ENCODE data around the gene LLGL1.

Gene LLGL1

DNA sequence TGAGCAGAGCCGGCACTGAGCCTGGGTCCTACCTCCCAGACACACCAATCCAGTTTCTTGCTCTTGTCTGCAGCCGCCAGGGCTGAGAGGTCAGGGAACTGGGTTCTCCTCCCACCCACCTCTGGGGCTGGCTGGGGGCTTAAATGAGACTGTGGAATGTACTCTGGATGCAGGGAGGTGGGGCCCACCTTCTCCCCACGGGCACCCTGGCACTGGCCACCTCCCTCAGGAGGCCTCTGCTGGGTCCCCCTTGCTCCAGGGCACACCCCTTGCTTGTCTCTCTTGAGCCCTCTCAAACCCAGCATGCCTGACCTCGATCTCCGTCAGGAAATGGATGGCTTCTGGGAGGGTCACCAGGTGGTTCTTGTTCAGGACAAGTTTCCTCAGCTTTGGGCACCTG lies 26.7 kb downstream of the LLGL1 start:
- no peak for ATAC-seq
- TF ChIP-seq, protein P1, sequence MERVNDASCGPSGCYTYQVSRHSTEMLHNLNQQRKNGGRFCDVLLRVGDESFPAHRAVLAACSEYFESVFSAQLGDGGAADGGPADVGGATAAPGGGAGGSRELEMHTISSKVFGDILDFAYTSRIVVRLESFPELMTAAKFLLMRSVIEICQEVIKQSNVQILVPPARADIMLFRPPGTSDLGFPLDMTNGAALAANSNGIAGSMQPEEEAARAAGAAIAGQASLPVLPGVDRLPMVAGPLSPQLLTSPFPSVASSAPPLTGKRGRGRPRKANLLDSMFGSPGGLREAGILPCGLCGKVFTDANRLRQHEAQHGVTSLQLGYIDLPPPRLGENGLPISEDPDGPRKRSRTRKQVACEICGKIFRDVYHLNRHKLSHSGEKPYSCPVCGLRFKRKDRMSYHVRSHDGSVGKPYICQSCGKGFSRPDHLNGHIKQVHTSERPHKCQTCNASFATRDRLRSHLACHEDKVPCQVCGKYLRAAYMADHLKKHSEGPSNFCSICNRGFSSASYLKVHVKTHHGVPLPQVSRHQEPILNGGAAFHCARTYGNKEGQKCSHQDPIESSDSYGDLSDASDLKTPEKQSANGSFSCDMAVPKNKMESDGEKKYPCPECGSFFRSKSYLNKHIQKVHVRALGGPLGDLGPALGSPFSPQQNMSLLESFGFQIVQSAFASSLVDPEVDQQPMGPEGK (CRISPR knock-in tag; IDR thresholded peaks at IDR 0.05; ENCODE audit: borderline replicate concordance), result no peak
- TF ChIP-seq, protein P2, sequence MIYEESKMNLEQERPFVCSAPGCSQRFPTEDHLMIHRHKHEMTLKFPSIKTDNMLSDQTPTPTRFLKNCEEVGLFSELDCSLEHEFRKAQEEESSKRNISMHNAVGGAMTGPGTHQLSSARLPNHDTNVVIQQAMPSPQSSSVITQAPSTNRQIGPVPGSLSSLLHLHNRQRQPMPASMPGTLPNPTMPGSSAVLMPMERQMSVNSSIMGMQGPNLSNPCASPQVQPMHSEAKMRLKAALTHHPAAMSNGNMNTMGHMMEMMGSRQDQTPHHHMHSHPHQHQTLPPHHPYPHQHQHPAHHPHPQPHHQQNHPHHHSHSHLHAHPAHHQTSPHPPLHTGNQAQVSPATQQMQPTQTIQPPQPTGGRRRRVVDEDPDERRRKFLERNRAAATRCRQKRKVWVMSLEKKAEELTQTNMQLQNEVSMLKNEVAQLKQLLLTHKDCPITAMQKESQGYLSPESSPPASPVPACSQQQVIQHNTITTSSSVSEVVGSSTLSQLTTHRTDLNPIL (CRISPR knock-in tag; IDR thresholded peaks at IDR 0.05; ENCODE audit: low read depth), result no peak

DNA sequence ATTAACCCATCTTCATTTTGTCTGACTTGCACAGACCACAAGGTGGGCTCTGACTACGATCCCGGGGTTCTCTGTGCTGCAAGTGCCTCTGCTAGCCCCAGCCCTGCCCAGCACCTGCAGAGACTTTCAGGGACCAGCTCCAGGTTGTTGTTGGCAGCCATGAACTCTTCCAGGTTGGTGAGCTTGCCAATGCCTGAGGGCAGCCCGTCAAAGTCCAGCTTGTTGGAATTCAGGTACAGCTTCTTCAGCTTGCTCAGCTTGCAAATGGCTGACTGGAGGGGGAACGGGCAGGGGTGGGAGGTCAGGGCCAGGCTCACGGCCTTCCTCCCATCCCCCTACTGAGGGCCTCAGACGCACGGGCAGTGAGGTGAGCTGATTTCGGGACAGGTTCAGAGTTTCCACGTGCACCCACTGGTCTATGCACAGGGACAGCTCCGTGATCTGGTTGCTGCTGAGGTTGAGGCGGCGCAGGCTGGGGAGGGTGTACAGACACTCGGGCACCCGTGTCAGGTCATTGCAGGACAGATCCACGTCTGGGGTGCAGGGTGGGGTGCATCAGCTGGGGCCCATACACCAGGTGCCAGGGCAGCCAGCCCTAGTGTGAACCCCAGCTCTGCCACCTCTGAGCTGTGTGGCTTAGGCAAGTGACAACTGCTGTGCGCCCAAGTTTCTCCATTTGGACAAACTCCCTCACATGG lies 27.9 kb downstream of the LLGL1 start:
- no peak for TF ChIP-seq ESRRG (CRISPR knock-in tag; IDR thresholded peaks at IDR 0.05)
- no peak for TF ChIP-seq GLIS3 (CRISPR knock-in tag; IDR thresholded peaks at IDR 0.05)
- TF ChIP-seq, protein P3, sequence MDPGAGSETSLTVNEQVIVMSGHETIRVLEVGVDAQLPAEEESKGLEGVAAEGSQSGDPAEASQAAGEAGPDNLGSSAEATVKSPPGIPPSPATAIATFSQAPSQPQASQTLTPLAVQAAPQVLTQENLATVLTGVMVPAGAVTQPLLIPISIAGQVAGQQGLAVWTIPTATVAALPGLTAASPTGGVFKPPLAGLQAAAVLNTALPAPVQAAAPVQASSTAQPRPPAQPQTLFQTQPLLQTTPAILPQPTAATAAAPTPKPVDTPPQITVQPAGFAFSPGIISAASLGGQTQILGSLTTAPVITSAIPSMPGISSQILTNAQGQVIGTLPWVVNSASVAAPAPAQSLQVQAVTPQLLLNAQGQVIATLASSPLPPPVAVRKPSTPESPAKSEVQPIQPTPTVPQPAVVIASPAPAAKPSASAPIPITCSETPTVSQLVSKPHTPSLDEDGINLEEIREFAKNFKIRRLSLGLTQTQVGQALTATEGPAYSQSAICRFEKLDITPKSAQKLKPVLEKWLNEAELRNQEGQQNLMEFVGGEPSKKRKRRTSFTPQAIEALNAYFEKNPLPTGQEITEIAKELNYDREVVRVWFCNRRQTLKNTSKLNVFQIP (CRISPR knock-in tag; IDR thresholded peaks at IDR 0.05; ENCODE audit: borderline replicate concordance, low read depth), result no peak
- TF ChIP-seq PPARA (CRISPR knock-in tag; IDR thresholded peaks at IDR 0.05; ENCODE audit: borderline replicate concordance), result no peak
- no peak for TF ChIP-seq ZNF565 (CRISPR knock-in tag; conservative IDR thresholded peaks at IDR 0.05; ENCODE audit: low read depth)
- TF ChIP-seq, protein P1 (CRISPR knock-in tag; IDR thresholded peaks at IDR 0.05; ENCODE audit: borderline replicate concordance), result no peak
- no peak for TF ChIP-seq ISL1 (CRISPR knock-in tag; IDR thresholded peaks at IDR 0.05)
- no peak for TF ChIP-seq BACH2 (CRISPR knock-in tag; IDR thresholded peaks at IDR 0.05; ENCODE audit: borderline replicate concordance)
- TF ChIP-seq ZFP30 (CRISPR knock-in tag; IDR thresholded peaks at IDR 0.05), result no peak
- no peak for ATAC-seq

DNA sequence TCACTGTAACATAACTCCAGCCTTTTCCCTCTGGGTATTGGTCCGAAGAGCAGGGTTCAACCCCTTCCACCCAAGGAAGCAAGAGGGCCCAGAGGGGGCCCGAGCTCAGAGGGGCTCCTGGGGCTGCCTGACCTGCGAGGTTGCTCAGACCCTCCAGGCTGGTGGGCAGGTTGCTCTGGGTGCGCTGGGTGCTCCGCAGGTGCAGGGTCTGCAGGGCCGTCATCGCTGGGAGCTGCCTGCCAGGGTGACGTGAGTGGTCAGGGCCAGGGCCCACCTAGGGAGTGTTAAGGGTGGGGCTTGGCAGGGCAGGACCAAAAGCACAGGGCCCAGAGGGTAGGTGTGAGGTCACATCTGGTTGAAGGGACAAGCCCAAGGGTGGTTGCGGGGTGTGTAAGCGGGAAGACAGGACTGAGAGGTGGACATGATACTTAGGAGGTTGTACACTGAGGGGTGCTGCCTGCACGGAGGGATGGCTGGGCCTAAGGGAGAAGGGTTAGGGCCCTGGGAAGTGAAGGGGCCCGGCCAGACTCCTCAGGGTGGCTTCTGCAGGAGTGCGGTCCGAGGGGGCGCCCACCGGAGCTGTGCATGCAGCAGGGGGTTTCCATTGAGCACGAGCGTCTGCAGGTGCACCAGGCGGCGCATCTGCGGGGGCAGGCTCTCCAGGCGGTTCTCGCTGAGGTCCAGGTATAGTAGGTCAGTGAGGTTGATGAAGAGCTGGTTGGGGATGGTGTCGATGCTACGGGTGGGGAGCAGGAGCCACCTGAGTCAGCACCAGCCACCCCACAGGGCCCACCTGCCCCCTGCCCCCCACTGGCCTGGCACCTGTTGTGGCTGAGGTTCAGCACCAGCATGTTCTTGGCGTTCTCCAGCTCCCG lies 28.7 kb downstream of the LLGL1 start:
- ATAC-seq, result no peak

More for the DNA sequence above, 28.7 kb downstream of the LLGL1 start:
- TF ChIP-seq, protein P4, sequence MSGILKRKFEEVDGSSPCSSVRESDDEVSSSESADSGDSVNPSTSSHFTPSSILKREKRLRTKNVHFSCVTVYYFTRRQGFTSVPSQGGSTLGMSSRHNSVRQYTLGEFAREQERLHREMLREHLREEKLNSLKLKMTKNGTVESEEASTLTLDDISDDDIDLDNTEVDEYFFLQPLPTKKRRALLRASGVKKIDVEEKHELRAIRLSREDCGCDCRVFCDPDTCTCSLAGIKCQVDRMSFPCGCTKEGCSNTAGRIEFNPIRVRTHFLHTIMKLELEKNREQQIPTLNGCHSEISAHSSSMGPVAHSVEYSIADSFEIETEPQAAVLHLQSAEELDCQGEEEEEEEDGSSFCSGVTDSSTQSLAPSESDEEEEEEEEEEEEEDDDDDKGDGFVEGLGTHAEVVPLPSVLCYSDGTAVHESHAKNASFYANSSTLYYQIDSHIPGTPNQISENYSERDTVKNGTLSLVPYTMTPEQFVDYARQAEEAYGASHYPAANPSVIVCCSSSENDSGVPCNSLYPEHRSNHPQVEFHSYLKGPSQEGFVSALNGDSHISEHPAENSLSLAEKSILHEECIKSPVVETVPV (CRISPR knock-in tag; IDR thresholded peaks at IDR 0.05), result no peak
- no peak for TF ChIP-seq RARB (CRISPR knock-in tag; IDR thresholded peaks at IDR 0.05)
- TF ChIP-seq, protein P2 (CRISPR knock-in tag; IDR thresholded peaks at IDR 0.05; ENCODE audit: low read depth), result no peak
- TF ChIP-seq, protein P5, sequence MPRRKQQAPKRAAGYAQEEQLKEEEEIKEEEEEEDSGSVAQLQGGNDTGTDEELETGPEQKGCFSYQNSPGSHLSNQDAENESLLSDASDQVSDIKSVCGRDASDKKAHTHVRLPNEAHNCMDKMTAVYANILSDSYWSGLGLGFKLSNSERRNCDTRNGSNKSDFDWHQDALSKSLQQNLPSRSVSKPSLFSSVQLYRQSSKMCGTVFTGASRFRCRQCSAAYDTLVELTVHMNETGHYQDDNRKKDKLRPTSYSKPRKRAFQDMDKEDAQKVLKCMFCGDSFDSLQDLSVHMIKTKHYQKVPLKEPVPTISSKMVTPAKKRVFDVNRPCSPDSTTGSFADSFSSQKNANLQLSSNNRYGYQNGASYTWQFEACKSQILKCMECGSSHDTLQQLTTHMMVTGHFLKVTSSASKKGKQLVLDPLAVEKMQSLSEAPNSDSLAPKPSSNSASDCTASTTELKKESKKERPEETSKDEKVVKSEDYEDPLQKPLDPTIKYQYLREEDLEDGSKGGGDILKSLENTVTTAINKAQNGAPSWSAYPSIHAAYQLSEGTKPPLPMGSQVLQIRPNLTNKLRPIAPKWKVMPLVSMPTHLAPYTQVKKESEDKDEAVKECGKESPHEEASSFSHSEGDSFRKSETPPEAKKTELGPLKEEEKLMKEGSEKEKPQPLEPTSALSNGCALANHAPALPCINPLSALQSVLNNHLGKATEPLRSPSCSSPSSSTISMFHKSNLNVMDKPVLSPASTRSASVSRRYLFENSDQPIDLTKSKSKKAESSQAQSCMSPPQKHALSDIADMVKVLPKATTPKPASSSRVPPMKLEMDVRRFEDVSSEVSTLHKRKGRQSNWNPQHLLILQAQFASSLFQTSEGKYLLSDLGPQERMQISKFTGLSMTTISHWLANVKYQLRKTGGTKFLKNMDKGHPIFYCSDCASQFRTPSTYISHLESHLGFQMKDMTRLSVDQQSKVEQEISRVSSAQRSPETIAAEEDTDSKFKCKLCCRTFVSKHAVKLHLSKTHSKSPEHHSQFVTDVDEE (CRISPR knock-in tag; IDR thresholded peaks at IDR 0.05), result no peak
- no peak for TF ChIP-seq TCF4 (CRISPR knock-in tag; IDR thresholded peaks at IDR 0.05; ENCODE audit: borderline replicate concordance)
- TF ChIP-seq ZFP3 (CRISPR knock-in tag; IDR thresholded peaks at IDR 0.05), result no peak
- TF ChIP-seq ARNTL (CRISPR knock-in tag; IDR thresholded peaks at IDR 0.05; ENCODE audit: borderline replicate concordance, low read depth), result no peak
- TF ChIP-seq OSR1 (CRISPR knock-in tag; IDR thresholded peaks at IDR 0.05), result no peak
- TF ChIP-seq BACH2 (CRISPR knock-in tag; IDR thresholded peaks at IDR 0.05; ENCODE audit: borderline replicate concordance), result no peak
- no peak for TF ChIP-seq ZNF565 (CRISPR knock-in tag; conservative IDR thresholded peaks at IDR 0.05; ENCODE audit: low read depth)
